Measurements from ENCODE around the gene POLR2H.

DNA sequence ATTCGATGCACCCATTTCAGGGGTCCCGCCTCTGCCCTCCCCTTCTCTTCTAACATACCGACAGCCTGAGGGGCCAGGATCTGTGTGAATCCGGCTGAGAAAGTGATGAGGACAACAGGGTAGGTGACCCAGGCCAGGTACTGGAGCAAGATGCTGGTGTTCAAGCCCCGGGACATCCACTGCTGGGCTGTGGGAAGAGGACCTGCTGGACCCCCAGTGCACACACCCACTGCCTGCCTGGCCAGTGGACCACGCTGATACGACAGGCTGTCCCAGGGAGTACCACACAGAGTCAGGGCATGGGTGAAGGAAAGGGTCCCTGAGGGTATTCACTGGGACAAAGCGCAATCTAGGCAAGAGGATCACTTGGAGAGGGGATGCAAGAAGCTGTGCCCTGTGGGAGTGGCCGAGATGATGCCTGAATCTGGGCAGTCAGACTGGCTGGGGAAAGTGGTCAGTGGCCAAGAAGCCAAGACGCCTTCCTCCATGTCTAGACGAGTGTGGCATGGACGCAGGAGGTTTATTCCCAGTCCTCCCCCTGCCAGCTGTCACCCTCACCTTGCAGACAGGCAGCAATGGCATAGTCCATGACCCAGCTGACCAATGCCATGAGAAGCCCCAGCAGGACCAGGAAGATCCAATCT, 3.3 kb upstream of the POLR2H start:
- TF ChIP-seq POLR2AphosphoS5 (IDR thresholded peaks at IDR 0.05) (no peak), POLR2A (IDR thresholded peaks at IDR 0.05) (no peak)
- TF ChIP-seq, protein P1, sequence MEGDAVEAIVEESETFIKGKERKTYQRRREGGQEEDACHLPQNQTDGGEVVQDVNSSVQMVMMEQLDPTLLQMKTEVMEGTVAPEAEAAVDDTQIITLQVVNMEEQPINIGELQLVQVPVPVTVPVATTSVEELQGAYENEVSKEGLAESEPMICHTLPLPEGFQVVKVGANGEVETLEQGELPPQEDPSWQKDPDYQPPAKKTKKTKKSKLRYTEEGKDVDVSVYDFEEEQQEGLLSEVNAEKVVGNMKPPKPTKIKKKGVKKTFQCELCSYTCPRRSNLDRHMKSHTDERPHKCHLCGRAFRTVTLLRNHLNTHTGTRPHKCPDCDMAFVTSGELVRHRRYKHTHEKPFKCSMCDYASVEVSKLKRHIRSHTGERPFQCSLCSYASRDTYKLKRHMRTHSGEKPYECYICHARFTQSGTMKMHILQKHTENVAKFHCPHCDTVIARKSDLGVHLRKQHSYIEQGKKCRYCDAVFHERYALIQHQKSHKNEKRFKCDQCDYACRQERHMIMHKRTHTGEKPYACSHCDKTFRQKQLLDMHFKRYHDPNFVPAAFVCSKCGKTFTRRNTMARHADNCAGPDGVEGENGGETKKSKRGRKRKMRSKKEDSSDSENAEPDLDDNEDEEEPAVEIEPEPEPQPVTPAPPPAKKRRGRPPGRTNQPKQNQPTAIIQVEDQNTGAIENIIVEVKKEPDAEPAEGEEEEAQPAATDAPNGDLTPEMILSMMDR (IDR thresholded peaks at IDR 0.05) = no peak
